ENCODE results near the gene SLC35C1. TPM values are rescaled to one million over a fixed set of nuclear protein-coding genes. Genes with fewer than 3 reads are reported as not detected.

The SLC35C1 gene
- total and polyA plus RNA-seq, 9 of the 15 experiments (the other 6 are each of a cell fraction or from before 2014, with no cell fraction given), result 0.65 to 13.1 (median 2.4) TPM

GRCh38 chr11:45852018-45852711 lies 47.2 kb downstream of the SLC35C1 start:
- in situ Hi-C loops (cut with MboI), result no loop called here
- Histone ChIP-seq H3K79me2 (ENCODE audit: control insufficient read depth, insufficient read depth, low read length) (peaks cover 73% of the 10 kb centered on the region), H3K9me3 (replicated peaks; ENCODE audit: control insufficient read depth, insufficient read depth, low read depth, low read length) (no peaks in the 10 kb centered on the region), H4K20me1 (replicated peaks; ENCODE audit: control insufficient read depth, insufficient read depth, low read length) (peaks cover 29% of the 10 kb centered on the region), H2AFZ (ENCODE audit: low read depth, low read length) (no peak overlapping the region), H3K27ac (ENCODE audit: extremely low read depth, low read depth, low read length) (no peak overlapping the region), H3K36me3 (ENCODE audit: control insufficient read depth, insufficient read depth, low read length) (peaks cover 35% of the 10 kb centered on the region; the same call in 2 of the 3 replicates), H3K27me3 (ENCODE audit: control insufficient read depth in 2 of 2, insufficient read depth in 2 of 2, low read length in 2 of 2) (no peaks in the 10 kb centered on the region), H3K4me2 (ENCODE audit: insufficient read depth, low read length) (no peak overlapping the region), H3K4me3 (no peak overlapping the region), H3K9me1 (ENCODE audit: control insufficient read depth, insufficient read depth, low read length) (no peaks in the 10 kb centered on the region), H3K9ac (ENCODE audit: insufficient read depth in 1 of 2, low read depth in 2 of 2, low read length in 2 of 2) (no peak overlapping the region), H3K4me1 (replicated peaks in 1 of 2; ENCODE audit: control insufficient read depth in 2 of 2, insufficient read depth in 2 of 2, low read length in 2 of 2) (peaks cover 9 to 11% of the 10 kb centered on the region in 2 experiments)
- TF ChIP-seq ZNF354B (CRISPR knock-in tag; IDR thresholded peaks at IDR 0.05), result no peak
- TF ChIP-seq TAF1 (IDR thresholded peaks at IDR 0.05; ENCODE audit: control insufficient read depth, extremely low read depth, insufficient read depth, low read length, severe bottlenecking), result no peak
- no peak for TF ChIP-seq CLOCK (CRISPR knock-in tag; IDR thresholded peaks at IDR 0.05; ENCODE audit: borderline replicate concordance)
- TF ChIP-seq TOE1 (IDR thresholded peaks at IDR 0.05; ENCODE audit: borderline replicate concordance), result no peak
- TF ChIP-seq TOE1 (CRISPR knock-in tag; IDR thresholded peaks at IDR 0.05; ENCODE audit: borderline replicate concordance, low read depth), result no peak
- no peak for TF ChIP-seq MTA1 (IDR thresholded peaks at IDR 0.05; ENCODE audit: borderline replicate concordance)
- no peak for TF ChIP-seq IRF2 (CRISPR knock-in tag; IDR thresholded peaks at IDR 0.05)
- no peak for TF ChIP-seq EP300 (IDR thresholded peaks at IDR 0.05; ENCODE audit: low read length)
- no peak for TF ChIP-seq ZNF311 (CRISPR knock-in tag; IDR thresholded peaks at IDR 0.05)
- TF ChIP-seq NFYB (IDR thresholded peaks at IDR 0.05; ENCODE audit: extremely low read depth, insufficient read length), result no peak
- no peak for TF ChIP-seq TEAD4 (IDR thresholded peaks at IDR 0.05; ENCODE audit: low read length)
- no peak for TF ChIP-seq TEAD4 (CRISPR knock-in tag; IDR thresholded peaks at IDR 0.05; ENCODE audit: borderline replicate concordance)
- TF ChIP-seq ZNF282 (CRISPR knock-in tag; IDR thresholded peaks at IDR 0.05), result no peak
- TF ChIP-seq SIRT6 (IDR thresholded peaks at IDR 0.05; ENCODE audit: low read depth, low read length), result no peak
- TF ChIP-seq MED1 (CRISPR knock-in tag; IDR thresholded peaks at IDR 0.05; ENCODE audit: borderline replicate concordance), result no peak
- WGBS (ENCODE audit: insufficient coverage, low coverage, missing lambda C conversion rate), result 74% methylated on average over 4 of the region's 4 CpGs
- intact Hi-C loops (cut with micrococcal nuclease), result loop anchor here (5.0 kb wide), 1 partner anchor 80 kb away; no protein-coding TSS in a partner anchor
- CTCF ChIA-PET (ENCODE audit: low intra/inter-chr PET ratio), result interaction anchor here (1.2 kb wide), 1 partner anchor 81 kb away, joined by 8 read pairs; no protein-coding TSS in a partner anchor
- DNase-seq (ENCODE audit: extremely low read depth in 1 of 4, low spot score in 3 of 4) (no peak), FAIRE-seq (no peak), ATAC-seq (no peak)
- BruUV-seq (replicated peaks), result no TSS peak
- POLR2A ChIA-PET, result interaction anchor here (0.6 to 1.2 kb wide), 2 partner anchors 10 to 99 kb away, joined by 3 read pairs; no protein-coding TSS in a partner anchor

All from K562 (cell line).